ENCODE data around the gene PROP1.

DNA sequence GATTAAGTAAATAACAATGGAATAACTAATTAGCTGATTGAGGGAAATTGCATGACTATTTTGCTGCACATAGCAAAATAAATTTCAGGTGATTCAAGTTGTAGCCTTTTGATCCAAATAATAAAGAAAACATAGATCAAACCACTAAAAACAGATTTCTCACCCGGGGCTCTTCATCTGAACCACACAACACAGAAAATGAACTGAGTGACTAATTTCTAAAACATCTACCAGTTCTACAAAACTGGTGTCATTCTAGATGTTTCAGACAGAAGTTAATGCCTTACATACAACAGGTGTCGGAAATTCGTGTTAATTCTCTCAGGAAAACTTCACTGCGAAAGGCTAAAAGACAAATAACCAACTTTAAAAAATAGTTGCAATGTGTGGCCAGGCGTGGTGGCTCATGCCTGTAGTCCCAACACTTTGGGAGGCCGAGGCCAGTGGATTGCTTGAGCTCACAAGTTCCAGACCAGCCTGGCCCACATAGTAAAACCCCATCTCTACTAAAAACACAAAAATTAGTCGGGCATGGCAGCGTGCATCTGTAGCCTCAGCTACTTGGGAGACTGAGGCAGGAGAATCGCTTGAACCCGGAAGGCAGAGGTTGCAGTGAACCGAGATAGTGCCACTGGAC lies 6.9 kb downstream of the PROP1 start:
- TF ChIP-seq, protein P1, sequence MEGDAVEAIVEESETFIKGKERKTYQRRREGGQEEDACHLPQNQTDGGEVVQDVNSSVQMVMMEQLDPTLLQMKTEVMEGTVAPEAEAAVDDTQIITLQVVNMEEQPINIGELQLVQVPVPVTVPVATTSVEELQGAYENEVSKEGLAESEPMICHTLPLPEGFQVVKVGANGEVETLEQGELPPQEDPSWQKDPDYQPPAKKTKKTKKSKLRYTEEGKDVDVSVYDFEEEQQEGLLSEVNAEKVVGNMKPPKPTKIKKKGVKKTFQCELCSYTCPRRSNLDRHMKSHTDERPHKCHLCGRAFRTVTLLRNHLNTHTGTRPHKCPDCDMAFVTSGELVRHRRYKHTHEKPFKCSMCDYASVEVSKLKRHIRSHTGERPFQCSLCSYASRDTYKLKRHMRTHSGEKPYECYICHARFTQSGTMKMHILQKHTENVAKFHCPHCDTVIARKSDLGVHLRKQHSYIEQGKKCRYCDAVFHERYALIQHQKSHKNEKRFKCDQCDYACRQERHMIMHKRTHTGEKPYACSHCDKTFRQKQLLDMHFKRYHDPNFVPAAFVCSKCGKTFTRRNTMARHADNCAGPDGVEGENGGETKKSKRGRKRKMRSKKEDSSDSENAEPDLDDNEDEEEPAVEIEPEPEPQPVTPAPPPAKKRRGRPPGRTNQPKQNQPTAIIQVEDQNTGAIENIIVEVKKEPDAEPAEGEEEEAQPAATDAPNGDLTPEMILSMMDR (IDR thresholded peaks at IDR 0.05; ENCODE audit: borderline replicate concordance, extremely low read depth, low read length, poor library complexity, severe bottlenecking): no peak
- no peak for TF ChIP-seq EZH2 (IDR thresholded peaks at IDR 0.05; ENCODE audit: borderline replicate concordance, low read depth, low read length, severe bottlenecking)

Measured in DND-41 (cell line).